Measurements from ENCODE around the gene TRIM24.

The TRIM24 gene

DNA sequence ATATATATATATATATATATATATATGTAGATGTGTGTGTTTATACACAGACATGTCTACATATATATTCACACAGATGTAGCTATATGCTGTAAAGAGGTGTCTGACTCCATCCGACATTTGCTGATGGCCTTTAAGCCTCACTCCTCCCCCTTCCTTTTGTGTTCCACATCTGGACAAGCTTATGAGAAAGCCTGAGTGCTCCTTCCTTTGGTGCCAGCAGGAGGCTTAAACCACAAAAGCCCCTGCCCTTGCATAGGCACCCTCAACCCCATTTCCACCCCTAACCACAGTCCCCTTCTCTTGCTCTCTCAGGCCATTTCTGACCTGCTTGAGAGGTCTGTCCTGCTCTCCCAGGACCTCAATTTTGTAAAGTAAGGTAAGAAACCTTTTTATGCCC, 142.4 kb downstream of the TRIM24 start:
- no peak for DNase-seq
- H3K27ac Mint-ChIP-seq, result no peak overlapping the region
- H3K27me3 Mint-ChIP-seq (ENCODE audit: low read depth, poor library complexity), result peaks cover 6% of the 10 kb centered on the region
- no peaks in the 10 kb centered on the region for H3K36me3 Mint-ChIP-seq (ENCODE audit: low read depth)
- peaks cover 7% of the 10 kb centered on the region for H3K9me3 Mint-ChIP-seq
- peaks cover 6% of the 10 kb centered on the region for H3K4me1 Mint-ChIP-seq
- H3K4me3 Mint-ChIP-seq, result no peak overlapping the region
- TF ChIP-seq, protein P1, sequence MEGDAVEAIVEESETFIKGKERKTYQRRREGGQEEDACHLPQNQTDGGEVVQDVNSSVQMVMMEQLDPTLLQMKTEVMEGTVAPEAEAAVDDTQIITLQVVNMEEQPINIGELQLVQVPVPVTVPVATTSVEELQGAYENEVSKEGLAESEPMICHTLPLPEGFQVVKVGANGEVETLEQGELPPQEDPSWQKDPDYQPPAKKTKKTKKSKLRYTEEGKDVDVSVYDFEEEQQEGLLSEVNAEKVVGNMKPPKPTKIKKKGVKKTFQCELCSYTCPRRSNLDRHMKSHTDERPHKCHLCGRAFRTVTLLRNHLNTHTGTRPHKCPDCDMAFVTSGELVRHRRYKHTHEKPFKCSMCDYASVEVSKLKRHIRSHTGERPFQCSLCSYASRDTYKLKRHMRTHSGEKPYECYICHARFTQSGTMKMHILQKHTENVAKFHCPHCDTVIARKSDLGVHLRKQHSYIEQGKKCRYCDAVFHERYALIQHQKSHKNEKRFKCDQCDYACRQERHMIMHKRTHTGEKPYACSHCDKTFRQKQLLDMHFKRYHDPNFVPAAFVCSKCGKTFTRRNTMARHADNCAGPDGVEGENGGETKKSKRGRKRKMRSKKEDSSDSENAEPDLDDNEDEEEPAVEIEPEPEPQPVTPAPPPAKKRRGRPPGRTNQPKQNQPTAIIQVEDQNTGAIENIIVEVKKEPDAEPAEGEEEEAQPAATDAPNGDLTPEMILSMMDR (IDR thresholded peaks at IDR 0.05), result no peak

DNA sequence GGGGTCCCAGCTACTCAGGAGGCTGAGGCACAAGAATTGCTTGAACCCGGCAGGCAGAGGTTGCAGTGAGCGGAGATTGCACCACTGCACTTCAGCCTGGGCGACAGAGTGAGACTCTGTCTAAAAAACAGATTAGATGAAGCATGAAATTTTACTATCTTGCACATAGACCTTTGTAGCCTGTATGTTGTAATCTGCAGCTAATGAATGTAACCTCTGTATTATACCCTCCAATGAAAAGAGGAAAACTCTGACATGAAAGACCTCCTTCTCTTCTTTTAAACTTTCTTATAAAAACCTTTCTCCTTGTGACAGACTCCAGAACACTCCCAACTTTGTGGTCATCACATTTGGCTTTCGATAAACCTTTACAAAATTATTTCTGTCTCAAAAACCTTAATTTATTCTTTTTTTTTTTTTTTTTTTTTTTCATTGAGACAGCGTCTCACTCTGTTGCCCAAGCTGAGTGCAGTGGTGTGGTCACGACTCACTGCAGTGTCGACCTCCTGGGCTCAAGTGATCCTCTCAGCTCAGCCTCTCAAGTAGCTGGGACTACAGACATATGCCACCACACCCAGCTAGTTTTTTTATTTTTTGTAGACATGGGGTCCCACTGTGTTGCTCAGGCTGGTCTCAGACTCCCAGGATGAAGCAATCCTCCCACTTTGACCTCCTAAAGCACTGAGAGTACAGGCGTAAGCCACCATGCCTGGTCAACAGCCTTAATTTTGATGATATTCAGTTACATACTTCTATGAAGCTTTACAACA, 143.7 kb downstream of the TRIM24 start:
- H3K27me3 Mint-ChIP-seq (ENCODE audit: low read depth, poor library complexity), result peaks cover 10% of the 10 kb centered on the region
- peaks cover 7% of the 10 kb centered on the region for H3K9me3 Mint-ChIP-seq
- H3K4me1 Mint-ChIP-seq, result peaks cover 19% of the 10 kb centered on the region
- TF ChIP-seq, protein P1 (IDR thresholded peaks at IDR 0.05), result no peak
- DNase-seq, result no peak
- H3K27ac Mint-ChIP-seq, result no peak overlapping the region
- no peak overlapping the region for H3K4me3 Mint-ChIP-seq
- H3K36me3 Mint-ChIP-seq (ENCODE audit: low read depth), result no peaks in the 10 kb centered on the region

DNA sequence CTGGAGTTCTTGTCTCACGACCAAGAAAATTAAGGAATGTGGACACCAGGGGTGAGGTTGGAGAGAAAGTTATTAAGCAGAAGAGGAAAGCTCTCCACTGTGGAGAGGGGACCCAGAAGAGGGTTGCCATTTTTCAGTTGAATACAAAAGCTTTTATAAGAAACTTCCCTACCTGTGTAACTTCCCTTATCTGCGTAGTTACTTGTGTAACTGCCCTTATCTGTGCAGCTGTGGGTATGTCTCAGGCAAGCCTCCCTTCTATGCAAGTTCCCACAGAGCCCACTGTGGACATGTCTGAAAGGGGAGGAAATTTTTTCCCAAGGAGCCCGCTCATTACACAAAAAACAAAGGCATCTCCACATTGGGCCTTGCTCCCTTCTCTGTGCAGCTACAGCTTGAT, 146.2 kb downstream of the TRIM24 start:
- TF ChIP-seq, protein P1 (IDR thresholded peaks at IDR 0.05), result no peak
- no peak for DNase-seq
- no peaks in the 10 kb centered on the region for H3K36me3 Mint-ChIP-seq (ENCODE audit: low read depth)
- peaks cover 20% of the 10 kb centered on the region for H3K9me3 Mint-ChIP-seq
- H3K27ac Mint-ChIP-seq, result no peak overlapping the region
- H3K4me3 Mint-ChIP-seq, result no peak overlapping the region
- H3K27me3 Mint-ChIP-seq (ENCODE audit: low read depth, poor library complexity), result peaks cover 10% of the 10 kb centered on the region
- H3K4me1 Mint-ChIP-seq, result peaks cover 29% of the 10 kb centered on the region

DNA sequence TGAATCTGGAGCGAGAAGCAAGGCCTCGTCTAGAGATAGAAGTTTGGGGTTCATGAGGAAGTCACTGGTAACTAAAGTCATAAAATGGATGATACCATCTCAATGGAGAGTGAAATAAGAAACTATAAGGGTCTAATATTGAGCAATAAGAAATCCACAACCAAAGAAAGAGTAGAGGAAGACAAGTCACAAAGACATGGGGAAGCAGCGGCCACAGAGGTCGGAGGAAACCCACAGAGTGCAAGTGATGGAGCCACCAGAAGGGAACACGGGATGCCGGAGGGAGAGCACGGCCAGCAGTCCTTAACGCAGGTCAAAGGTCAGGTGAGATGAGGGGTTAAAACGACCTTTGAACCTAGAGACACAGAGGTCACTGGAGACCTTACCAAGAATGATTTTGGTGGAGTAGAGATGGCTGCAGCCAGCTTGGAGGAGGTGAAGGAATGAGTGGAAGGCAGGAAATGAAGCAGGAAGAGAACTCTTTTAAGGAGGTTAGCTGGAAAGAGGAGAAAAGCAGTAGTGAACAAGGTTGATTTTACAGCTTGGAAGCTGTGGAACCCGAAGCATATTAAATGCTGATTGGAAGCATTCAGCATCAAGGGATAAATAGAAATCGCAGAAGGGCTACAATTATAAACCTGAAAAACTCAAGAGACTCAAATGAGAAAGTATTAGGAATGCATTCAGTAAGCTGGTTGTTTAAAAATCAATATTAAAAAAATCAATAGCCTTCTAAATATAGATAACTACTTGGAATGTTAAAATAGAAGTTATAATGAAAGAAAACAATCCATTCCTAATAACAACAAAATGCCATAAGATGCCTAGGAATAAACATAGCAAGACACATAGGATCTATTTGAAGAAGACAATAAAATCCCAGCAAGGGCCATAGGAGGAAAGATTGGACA, 147.4 kb downstream of the TRIM24 start:
- TF ChIP-seq, protein P1 (IDR thresholded peaks at IDR 0.05), result no peak
- H3K4me1 Mint-ChIP-seq, result peaks cover 32% of the 10 kb centered on the region
- H3K36me3 Mint-ChIP-seq (ENCODE audit: low read depth), result no peaks in the 10 kb centered on the region
- no peak for DNase-seq
- no peak overlapping the region for H3K4me3 Mint-ChIP-seq
- H3K9me3 Mint-ChIP-seq, result peaks cover 24% of the 10 kb centered on the region
- H3K27ac Mint-ChIP-seq, result peak overlapping the region; percentile 71
- H3K27me3 Mint-ChIP-seq (ENCODE audit: low read depth, poor library complexity), result peaks cover 8% of the 10 kb centered on the region

DNA sequence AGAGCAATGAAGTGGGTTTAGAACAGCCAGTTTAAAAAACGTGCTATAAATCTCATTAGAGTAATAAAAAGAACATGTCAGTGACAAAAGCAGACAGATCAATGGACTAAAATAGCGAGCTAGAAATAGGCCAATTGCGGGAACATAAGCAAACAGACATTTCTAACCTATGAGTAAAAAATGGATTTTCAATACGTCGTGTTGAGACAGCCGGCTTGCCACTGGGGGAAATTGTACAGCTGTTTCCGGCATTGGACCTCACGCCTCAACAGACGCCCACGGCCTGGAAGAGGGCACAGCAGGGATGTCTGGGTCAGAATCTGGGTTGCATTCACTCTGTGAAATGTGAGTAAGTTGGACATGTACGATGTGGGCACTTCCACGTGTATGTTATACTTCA, 148.2 kb downstream of the TRIM24 start:
- H3K4me1 Mint-ChIP-seq, result peaks cover 34% of the 10 kb centered on the region
- no peaks in the 10 kb centered on the region for H3K36me3 Mint-ChIP-seq (ENCODE audit: low read depth)
- no peak overlapping the region for H3K4me3 Mint-ChIP-seq
- peak overlapping the region; percentile 70 for H3K27ac Mint-ChIP-seq
- TF ChIP-seq, protein P1 (IDR thresholded peaks at IDR 0.05), result no peak
- no peak for DNase-seq
- peaks cover 3% of the 10 kb centered on the region for H3K27me3 Mint-ChIP-seq (ENCODE audit: low read depth, poor library complexity)
- H3K9me3 Mint-ChIP-seq, result peaks cover 26% of the 10 kb centered on the region
